HuH-7.5 (cell line): Measurements from ENCODE around the gene CADPS2.
A peak's percentile ranks its signal among the peaks of the same experiment; 100 is the strongest.

Experiments
- DNase-seq: peaks from one replicate; pipeline ENCODE4 v3.0.0; 2011; ENCODE audit warnings: low spot score

CADPS2 gene

DNA sequence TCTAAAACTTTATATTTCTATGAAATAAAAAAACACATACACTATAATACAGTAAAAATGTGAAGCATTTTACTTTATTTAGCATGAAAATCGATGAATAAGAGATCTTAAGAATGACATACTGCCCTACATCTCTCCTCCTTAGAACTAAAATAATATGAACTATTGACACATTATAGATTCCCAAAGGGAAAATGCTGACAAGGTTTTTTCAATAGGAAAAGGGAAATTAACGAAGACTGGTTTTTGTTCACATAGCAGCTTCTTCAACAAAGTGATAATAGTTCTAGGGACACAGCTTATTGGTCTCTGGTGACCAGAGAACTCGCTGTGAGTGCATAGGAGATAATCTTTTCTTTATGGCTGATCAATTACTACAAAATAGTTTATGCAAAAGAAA lies 523.8 kb downstream of the CADPS2 start:
- DNase-seq = no peak

DNA sequence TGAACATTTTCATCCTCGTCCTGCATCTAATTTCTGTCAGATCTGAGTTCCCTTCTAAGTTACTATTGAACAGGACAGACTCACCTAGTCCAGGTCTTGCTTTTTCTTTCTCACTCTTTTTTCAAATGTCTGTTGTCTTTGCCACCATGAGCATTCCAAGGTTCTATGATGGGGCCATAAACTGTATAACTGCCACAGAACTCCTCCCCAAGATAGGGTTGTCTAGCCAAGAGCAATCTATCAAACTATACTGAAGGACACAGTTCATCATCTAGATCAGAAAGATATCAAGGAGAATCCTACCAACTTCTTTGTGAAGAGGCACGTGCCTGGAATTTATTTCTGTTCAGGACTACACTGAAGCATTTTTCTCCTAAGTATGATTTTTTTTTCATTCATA lies 531.6 kb downstream of the CADPS2 start:
- DNase-seq = no peak

DNA sequence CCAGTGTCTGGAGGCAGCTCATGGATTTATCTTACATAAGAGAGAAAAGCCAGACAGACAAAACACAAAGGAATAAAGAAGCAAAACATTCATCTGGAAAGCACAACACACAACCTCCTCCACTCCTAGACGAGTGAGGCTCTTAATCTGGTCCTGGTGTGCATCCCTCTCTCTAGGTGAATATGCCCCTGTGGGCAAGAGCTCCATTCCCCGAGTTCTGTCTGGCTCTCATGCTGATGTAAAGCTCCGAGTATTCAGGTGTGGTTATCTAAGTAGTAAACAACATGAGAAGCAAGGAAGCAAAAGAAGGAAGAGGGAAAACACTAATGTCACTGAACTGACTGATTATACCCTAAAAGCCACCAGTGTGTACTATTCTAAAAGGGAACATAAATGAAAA lies 533.8 kb downstream of the CADPS2 start:
- DNase-seq = no peak

DNA sequence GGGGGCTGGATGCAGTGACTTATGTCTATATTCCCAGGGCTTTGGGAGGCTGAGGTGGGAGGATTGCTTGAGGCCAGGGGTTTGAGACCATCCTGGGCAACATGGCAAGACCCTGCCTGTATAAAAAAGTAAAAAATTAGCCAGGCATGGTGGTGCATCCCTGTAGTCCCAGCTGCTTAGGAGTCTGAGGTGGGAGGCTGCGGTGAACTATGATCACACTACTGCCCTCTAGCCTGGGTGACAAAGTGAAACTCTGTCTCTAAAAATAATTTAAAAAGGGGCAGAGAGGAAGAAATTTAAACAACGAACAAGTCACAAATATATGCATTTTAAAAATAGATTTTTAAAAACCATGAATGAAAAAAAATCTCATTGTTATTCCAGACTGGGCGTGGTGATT lies 535.6 kb downstream of the CADPS2 start:
- DNase-seq = no peak

DNA sequence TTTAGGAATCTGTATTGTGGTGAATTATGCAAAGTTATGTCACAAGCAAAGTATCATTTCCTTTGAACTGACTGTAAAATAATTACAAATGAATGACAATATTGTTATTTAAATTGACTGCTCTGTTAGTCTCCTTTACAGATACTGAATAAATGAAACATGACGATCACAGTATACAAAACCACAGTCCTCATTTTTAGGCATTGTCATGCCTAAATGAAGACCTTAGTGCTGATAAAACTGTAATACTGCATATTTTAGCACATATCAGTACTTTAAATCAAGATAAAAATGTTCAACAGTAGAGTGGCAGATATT lies 542.0 kb downstream of the CADPS2 start:
- DNase-seq = no peak

DNA sequence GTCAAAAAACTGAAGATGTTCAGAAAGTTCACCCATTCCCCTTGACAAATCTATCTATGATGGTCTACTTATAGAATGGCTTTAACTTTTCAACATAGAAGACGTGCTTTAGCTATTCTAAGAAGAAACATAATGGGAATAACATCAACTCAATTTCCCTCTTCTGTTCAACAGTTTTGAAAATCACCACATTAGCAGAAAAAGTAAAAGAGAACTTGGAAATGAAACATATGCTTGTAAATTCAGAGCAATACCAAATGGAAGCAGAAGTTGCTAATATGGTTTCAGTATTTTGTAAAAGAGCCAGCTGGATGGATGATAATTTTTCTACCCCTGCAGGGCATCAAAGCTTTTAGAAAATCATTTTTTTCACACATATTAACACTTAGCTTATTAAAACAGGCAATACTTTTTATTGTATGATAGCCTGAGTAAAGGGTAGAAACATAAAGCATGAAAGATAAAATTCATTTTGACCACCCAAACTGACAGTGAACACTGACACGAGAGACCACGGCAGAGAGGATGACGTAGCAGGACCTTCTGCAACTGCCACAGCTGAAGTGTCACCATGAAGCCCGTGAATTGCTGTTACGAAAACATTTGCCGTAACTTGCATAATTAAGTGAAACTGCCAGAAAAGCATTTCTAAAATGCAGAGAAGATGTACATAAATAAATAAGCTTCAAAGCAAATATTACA lies 542.5 kb downstream of the CADPS2 start:
- no peak for DNase-seq

DNA sequence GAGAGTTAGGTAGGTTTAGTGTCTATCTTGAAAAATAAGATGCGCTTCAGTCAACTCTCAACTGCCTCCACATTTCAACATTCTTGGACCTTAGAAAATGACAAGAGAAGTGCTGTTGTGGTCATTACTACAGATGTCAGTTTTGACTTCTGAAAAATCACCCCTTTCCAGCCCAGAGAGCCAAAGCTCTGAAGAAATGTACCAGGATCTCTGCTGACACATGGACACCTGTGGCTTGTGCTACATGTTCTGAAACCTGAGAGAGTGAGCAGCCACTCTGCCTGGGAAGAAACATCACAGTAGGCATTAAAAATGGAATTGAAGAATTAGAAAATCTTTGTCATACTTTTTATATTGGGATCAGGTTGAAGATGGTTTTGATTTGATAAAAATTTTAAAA lies 545.8 kb downstream of the CADPS2 start:
- DNase-seq = no peak

DNA sequence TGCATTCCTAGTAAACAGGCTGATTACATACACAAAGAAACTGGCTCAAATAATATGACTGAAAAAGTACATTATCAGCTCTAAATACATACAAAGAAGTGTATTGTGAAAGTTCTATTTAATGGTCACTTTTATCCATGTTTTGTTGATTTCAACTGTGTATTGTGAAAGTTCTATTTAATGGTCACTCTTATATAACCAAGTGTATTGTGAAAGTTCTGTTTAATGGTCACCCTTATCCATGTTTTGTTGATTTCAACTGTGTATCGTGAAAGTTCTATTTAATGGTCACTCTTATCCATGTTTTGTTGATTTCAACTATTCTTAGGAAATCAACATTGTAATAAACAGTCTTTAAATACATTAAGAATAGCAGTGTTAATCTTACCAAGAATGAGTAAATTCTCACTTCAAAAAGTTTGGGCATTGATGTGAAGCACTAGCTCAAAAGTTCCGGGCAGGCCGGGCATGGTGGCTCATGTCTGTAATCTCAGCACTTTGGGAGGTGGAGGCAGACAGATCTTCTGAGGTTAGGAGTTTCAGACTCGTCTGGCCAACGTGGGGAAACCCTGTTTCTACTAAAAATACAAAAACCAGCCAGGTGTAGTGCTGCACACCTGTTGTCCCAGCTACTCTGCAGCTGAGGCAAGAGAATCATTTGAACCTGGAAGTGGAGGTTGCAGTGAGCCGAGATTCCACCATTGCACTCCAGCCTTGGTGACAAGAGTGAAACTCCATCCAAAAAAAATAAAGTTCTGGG lies 546.9 kb downstream of the CADPS2 start:
- DNase-seq = no peak

DNA sequence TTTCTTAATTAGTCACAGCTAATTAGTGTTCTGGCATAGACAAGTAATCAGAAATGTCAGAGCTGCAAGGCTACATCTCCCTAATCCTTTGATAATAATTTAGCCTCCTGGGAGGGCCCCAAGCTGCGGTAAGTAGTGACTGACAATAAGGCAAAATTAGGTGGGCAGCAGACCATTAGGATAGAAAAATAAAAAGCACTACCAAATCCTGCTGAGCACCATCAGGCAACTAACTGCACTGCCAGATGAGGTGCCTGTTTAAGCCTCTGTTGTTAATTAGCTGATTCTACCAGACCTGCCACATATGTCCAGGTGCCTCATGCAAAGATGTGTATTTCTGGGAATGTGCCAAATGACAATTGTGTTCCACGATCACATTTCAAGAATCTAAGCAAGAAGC lies 549.2 kb downstream of the CADPS2 start:
- no peak for DNase-seq

DNA sequence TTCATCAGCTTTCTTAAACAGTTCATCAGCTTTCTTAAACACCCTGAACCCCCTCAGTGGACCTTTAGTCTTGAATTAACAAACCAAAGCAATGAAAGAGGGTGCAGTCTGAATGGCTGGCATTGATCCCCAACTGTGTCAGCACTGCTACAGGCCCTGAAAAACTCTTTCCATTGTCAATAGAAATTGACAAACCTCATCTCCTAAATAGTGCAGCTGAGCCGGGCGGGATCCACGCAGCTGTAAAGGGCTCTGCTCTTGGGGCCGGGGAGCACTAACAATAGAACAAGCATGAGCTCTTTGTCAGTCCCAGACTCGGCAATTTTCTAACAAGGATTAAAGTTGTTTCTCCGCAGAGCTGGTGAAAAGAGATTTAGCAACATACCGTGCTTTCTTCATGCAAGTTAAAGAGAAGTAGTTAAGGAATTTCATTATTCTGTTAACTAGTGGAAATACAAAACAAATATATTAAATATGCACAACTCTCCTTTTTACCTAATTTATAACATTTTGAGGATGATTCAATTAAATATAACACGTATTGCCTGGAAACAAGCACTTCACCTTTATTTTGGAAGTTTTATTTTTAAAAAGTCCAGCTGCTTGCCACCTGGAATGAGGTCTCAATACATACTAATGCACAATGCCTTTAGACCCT lies 557.0 kb downstream of the CADPS2 start:
- DNase-seq = no peak

DNA sequence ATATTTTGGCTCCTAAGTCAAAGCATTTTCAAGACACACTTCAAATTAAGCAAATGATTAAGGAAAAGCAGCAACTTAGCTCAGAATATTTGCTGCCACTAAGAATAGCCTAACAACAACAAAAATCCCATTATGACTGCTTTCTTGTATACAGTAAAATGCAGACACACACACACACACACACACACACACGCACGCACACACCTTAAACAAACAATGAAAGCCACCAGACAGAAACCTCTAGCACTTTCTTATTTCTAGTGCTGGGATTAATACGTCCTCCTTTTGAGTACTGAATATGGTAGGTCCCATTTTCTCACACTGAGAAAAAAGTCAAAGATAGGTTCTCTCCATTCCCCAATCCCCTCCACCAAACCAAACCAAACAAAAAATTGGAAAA lies 558.3 kb downstream of the CADPS2 start:
- DNase-seq = no peak

DNA sequence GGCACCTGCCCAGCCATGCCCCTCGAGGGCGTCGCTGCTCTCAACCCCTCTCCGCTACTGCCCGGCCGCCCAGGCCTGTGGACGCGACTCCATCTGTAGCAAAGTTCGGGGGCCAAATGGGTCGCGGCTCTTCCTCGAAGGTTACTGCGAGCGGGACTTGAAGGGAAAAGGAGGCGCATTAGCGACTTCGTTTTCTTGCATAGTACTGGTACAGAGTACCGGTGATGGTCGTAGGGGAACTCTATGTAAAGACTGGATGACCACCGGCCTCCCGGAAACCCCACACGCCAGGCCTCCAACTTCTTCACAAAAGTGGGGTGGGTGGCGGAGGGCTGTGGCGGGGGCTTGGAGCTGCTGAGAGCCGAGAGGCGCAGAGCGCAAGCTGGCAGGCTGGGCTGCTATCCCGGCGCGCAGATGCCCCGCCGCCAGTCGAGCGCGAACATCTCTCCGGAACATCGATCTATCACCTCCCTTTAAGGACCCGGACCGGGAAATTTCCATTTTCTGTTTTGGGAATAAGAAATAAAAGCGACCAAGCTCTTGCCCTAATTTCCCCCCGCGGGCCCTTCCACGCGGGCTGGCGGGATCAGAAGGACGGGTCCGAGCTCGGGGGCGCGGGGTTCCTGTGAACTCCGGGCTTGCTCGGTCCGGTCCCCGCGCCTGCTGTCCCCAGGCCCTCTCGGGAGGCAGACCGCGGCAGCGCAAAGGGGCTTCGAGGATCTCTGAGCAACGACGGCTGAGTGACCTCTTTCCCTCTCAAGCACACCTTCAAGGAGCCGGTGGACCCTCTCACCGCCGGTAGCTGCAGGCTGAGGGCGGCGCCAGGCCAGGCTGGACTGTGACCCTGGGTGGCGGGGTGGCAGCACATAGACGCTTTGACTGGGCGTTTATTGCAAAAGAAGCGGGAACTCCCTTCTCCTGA lies 569.5 kb downstream of the CADPS2 start:
- peak; percentile 71 for DNase-seq

DNA sequence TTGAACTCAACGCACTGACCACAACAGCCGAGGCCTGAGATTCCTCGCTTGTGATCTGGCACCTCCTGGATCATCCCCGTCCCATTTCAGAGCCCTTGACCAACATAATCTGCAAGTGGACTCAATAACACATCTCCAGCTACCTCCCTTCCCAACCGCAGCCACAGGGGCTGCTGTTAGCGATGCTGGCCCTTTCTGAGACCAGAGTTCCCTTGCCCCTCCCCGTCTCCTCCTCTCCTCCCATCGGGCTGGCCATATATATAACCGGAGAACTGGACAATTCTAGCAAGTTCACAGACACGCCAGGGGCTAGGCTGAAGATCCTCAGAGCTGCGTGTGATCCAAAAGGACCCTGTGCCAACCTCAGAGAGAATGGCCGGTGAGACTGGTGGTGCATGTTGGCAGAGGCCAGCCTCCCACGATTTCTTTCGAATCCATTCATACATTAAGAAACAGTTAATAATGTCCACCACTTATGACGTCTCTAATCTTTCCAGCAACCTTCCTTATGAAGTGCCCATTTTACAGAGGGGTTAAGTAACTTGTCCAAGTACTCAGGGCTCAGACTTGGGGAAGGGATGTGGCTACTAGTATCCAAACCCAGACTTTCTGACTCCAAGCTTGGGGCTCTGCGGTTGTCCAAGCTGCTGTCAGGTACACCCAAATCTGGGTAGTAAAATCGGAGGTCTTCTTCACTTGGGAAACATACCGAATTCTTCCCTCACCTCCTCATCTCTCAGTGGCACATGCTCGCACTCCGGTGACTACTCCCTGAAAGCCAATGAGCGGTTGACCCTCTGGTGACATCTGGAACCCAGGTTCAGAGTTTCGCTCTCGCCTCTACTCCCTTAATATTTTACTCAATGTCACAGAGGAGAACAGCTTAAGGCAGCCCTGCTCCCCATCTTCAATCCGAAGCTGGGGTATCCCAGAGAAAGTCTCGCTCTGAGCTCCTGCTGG lies 570.5 kb downstream of the CADPS2 start:
- DNase-seq = no peak

DNA sequence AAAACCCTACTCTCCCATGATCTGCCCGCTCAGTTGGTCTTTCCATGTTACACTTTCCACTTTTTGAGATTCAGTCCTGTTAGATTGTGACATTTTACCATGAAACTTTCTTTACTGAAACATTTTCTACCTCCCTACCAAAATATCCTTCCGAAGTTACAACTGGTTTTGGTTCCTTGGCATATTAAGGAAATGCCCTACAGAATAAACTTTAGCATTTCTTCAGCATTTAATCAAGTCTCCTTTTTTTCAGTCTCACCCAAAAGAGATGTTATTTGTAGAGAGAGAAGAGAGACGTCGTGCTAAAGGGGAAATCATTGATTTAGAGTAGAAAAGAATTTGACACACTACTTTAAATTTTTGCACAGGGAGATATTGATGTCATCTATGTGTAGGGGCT lies 572.0 kb downstream of the CADPS2 start:
- DNase-seq = no peak

DNA sequence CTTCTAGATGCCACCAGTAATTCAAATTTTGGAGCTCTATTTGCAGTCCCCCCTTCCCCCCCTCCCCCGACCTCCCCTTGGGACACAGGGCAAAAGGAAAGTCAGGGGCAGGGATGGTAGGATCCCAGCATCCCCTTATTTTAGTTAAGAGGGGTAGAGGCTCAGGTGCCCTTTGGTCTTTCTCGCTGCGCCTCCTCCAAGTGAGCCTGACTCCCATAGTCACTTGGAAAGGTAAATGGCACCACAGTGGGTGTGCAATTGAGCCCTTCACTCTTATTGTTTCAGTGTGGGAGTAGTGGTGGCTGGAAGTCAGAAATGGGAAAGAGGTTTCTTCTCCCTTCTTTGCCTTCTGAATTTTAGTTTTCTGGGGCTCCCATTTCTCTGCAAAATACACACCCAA lies 573.5 kb downstream of the CADPS2 start:
- no peak for DNase-seq

DNA sequence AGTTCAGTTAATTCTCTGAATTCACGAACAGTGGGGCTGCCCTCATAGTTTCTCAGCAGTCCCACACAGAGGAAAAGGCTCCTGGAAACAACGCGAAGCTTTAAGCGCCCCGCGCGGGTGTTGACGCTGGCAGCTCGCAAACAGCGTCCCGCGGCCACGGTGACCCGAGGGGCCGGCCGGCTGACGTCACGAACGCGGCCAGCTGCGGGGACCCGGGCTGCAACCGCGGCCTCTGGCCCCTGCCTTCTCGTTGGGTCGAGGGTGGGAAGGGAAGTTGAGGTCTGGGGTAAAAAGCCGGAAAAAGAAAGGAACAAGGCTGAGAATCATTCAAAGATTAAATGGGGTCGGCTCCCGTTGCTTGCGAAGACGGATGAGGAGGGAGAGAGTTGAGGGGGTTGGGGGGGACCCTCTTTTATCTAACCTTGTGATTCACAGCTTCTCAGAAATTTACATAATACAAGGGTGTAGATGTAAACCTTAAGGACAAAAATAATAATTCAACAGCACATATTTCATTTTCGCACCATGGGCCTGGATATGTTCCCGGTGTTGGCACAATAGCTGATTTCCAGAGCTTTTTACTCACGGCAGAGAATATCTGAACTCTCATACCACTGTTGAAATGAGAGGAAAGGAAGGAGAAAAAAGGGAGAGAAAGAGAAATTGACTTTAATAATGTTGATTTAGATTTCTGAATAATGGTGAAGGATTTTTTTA lies 574.4 kb downstream of the CADPS2 start:
- no peak for DNase-seq

DNA sequence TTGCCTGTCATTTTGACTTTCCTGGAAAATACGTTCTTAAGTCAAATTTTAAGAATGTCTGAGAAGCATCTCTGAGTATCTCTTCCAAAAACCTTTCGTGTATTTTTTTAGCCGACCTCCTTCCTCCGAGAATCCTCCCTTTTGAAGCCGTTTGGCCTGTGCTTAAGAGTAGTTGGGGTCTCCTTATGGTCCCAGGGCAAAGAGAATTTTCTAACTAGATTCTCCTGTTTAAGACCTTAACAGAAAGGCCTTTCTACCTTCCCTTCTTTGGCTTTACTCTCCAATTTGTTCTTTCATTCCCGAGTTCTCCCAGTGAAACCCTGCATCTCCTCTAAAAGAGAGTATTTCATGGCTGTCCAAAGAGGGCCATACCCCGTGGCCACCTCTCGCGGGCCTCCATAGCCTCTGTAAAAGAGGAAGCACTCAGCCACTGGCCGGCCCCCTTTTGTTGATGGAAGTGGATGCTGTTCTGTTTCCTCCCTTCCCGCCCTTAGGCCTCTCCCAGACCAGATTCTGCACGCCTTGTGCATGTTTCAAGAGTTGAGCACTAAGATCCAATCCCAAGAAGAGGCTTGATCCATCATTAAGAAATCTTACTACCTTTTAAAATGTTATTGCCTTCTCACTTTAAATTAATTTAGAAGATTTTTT lies 575.1 kb downstream of the CADPS2 start:
- no peak for DNase-seq

DNA sequence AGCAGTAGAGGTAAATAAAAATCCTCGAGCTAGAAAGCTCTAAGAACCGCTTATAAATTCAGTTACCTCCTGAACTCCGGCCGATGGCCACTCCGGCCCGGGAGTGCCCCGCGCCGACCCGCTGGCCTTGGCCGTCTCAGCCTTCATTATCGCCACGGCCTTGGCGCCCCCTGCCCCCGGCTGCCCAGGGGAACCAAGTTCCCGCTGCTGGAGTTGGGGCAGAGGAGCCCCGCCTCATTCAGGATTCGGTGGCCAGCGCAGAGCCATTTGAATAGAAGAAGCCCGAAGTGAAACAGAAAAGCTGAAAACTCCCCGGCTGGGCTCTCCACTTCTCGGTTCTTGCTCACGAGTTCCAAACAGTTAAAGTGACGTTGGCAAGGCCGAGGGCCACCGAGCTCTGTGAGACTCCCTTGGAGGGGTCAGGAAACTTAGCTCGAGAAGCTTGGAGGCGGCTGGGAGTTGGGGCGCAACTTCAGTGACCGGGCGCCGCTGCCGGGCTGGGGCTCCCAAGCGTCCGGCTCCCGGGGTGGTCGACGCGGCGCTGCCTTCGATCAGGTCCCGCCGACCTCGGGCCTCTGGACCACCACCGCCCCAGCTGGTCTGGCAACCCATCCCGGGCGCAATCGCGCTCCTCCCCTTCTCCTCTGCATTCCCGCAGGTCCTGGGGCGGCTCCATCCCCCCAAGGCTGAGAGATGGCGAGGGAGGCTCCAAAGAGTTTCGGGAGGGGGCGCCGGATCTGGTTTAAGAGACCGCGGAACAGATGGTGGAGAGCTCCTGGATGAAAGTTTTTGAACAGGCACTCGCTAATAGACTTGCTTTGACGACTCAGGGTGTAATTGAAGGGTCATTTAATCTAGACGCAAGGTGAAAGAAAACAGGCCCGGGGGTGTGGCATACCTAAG lies 575.9 kb downstream of the CADPS2 start:
- no peak for DNase-seq

DNA sequence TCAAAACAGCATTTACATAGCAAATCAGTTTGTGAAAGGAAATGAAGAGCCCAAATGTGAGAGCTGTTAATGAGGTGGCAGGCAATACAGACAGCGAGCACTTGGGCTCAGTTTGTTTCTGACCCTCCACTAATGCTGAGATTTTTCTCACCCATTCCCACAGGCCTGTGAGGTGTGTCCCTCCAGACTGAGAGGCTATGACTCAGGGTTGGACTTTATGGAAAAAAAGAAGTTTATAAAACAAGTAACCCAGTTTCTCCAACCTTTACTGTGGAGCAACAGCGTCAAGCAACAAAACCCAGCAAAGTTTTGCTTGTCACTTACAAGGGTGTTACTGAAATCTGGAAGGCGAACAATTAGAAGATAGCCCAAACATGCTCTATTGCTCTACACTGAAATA lies 576.8 kb downstream of the CADPS2 start:
- DNase-seq = no peak
